WTC11 (cell line): Measurements from ENCODE around the gene TBC1D23. TPM values are rescaled to one million over a fixed set of nuclear protein-coding genes. Genes with fewer than 3 reads are reported as not detected.

Experiments used
- ATAC-seq: fragments of 200-7000 bp; cut with Tn5 transposase; 2 replicates; pipeline ENCODE4 v1.10.0; 2021; ENCODE audit warnings: mild to moderate bottlenecking, moderate library complexity
- CTCF ChIA-PET: fragments of 300-600 bp; sonication (Branson Sonifier 250); formaldehyde crosslinking; loops from one replicate; lab custom pipeline; 2021; ENCODE audit warnings: antibody characterized with exemption; lab: Charles Lee
- POLR2A ChIA-PET: fragments of 350-600 bp; sonication (Branson Sonifier 250); formaldehyde crosslinking; loops from one replicate; lab custom pipeline; 2021; ENCODE audit warnings: antibody characterized with exemption; lab: Charles Lee
- DNase-seq: peaks from one replicate; pipeline ENCODE4 v3.0.0; 2021; ENCODE audit warnings: low spot score
- H3K27ac Mint-ChIP-seq: 2 replicates; pipeline ENCODE4 v1.8.0; 2021; ENCODE audit warnings: mixed read lengths
- H3K27me3 Mint-ChIP-seq: 2 replicates; pipeline ENCODE4 v1.8.0; 2021; ENCODE audit warnings: low read depth, mild to moderate bottlenecking, moderate library complexity, mixed read lengths
- H3K36me3 Mint-ChIP-seq: 2 replicates; pipeline ENCODE4 v1.8.0; 2021; ENCODE audit warnings: mixed read lengths
- H3K4me1 Mint-ChIP-seq: 2 replicates; pipeline ENCODE4 v1.8.0; 2022; ENCODE audit warnings: mixed read lengths
- H3K4me3 Mint-ChIP-seq: 2 replicates; pipeline ENCODE4 v1.8.0; 2021; ENCODE audit warnings: mild to moderate bottlenecking, moderate library complexity, mixed read lengths
- H3K9me3 Mint-ChIP-seq: 2 replicates; pipeline ENCODE4 v1.8.0; 2021; ENCODE audit warnings: mixed read lengths
- AFF4 ChIP-seq: sonication (generic); formaldehyde crosslinking; IDR thresholded peaks from 2 replicates; pipeline ENCODE4 v1.8.1; 2023; ENCODE audit warnings: mild to moderate bottlenecking, missing genetic modification reagents, borderline replicate concordance
- ARID4B ChIP-seq: sonication (generic); formaldehyde crosslinking; IDR thresholded peaks from 2 replicates; pipeline ENCODE4 v1.8.0; 2023; ENCODE audit warnings: missing genetic modification reagents, mild to moderate bottlenecking, borderline replicate concordance
- ATF3 ChIP-seq: sonication (generic); formaldehyde crosslinking; conservative IDR thresholded peaks from 2 replicates; pipeline ENCODE4 v1.8.1; 2022; ENCODE audit warnings: mild to moderate bottlenecking, missing genetic modification reagents
- CREB1 ChIP-seq: sonication (generic); formaldehyde crosslinking; IDR thresholded peaks from 2 replicates; pipeline ENCODE4 v1.8.0; 2023; ENCODE audit warnings: mild to moderate bottlenecking, missing genetic modification reagents
- ELF4 ChIP-seq: sonication (generic); formaldehyde crosslinking; IDR thresholded peaks from 2 replicates; pipeline ENCODE4 v1.8.1; 2022; ENCODE audit warnings: low read depth, mild to moderate bottlenecking, moderate library complexity, missing genetic modification reagents
- ERG ChIP-seq: fragments of 250-450 bp; sonication (Bioruptor Pico); IDR thresholded peaks from 2 replicates; pipeline ENCODE4 v1.8.0; 2021; ENCODE audit warnings: mild to moderate bottlenecking
- FOXK1 ChIP-seq: sonication (generic); formaldehyde crosslinking; IDR thresholded peaks from 2 replicates; pipeline ENCODE4 v1.8.0; 2022; ENCODE audit warnings: mild to moderate bottlenecking, moderate library complexity, missing genetic modification reagents
- GABPB1 ChIP-seq: sonication (generic); formaldehyde crosslinking; IDR thresholded peaks from 2 replicates; pipeline ENCODE4 v1.8.1; 2023; ENCODE audit warnings: mild to moderate bottlenecking, missing genetic modification reagents
- GRHL2 ChIP-seq: fragments of 250-450 bp; sonication (Bioruptor Pico); IDR thresholded peaks from 2 replicates; pipeline ENCODE4 v1.8.0; 2022; ENCODE audit warnings: mild to moderate bottlenecking, moderate library complexity; ENCODE audit not compliant: insufficient replicate concordance, severe bottlenecking
- JAZF1 ChIP-seq: fragments of 250-450 bp; sonication (Bioruptor Pico); IDR thresholded peaks from 2 replicates; pipeline ENCODE4 v1.9.0; 2021; ENCODE audit warnings: moderate library complexity, mild to moderate bottlenecking, inconsistent platforms
- JUN ChIP-seq: sonication (generic); formaldehyde crosslinking; IDR thresholded peaks from 2 replicates; pipeline ENCODE4 v1.8.0; 2023; ENCODE audit warnings: mild to moderate bottlenecking, missing genetic modification reagents
- MLX ChIP-seq: sonication (generic); formaldehyde crosslinking; IDR thresholded peaks from 2 replicates; pipeline ENCODE4 v1.8.1; 2023; ENCODE audit warnings: mild to moderate bottlenecking, missing genetic modification reagents, moderate library complexity
- MXD4 ChIP-seq: fragments of 250-450 bp; sonication (Bioruptor Pico); IDR thresholded peaks from 2 replicates; pipeline ENCODE4 v1.8.0; 2021; ENCODE audit warnings: mild to moderate bottlenecking, moderate library complexity, borderline replicate concordance
- PRRX2 ChIP-seq: fragments of 250-450 bp; sonication (Bioruptor Pico); IDR thresholded peaks from 2 replicates; pipeline ENCODE4 v1.8.0; 2021; ENCODE audit warnings: mild to moderate bottlenecking
- SMAD4 ChIP-seq: sonication (generic); formaldehyde crosslinking; IDR thresholded peaks from 2 replicates; pipeline ENCODE4 v1.8.0; 2022; ENCODE audit warnings: mild to moderate bottlenecking, missing genetic modification reagents
- STAT6 ChIP-seq: sonication (generic); formaldehyde crosslinking; conservative IDR thresholded peaks from 2 replicates; pipeline ENCODE4 v1.8.1; 2023; ENCODE audit warnings: mild to moderate bottlenecking, low read depth, missing genetic modification reagents, moderate library complexity
- TEAD4 ChIP-seq: sonication (generic); formaldehyde crosslinking; IDR thresholded peaks from 2 replicates; pipeline ENCODE4 v1.8.0; 2022; ENCODE audit warnings: mild to moderate bottlenecking, missing genetic modification reagents
- TP53 ChIP-seq: sonication (generic); formaldehyde crosslinking; IDR thresholded peaks from 2 replicates; pipeline ENCODE4 v1.8.1; 2023; ENCODE audit warnings: mild to moderate bottlenecking, missing genetic modification reagents
- USF1 ChIP-seq: sonication (generic); formaldehyde crosslinking; IDR thresholded peaks from 2 replicates; pipeline ENCODE4 v1.8.0; 2022; ENCODE audit warnings: mild to moderate bottlenecking, missing genetic modification reagents
- USF2 ChIP-seq: sonication (generic); formaldehyde crosslinking; IDR thresholded peaks from 2 replicates; pipeline ENCODE4 v1.8.1; 2023; ENCODE audit warnings: mild to moderate bottlenecking, missing genetic modification reagents, moderate library complexity
- ZBTB21 ChIP-seq: sonication (generic); formaldehyde crosslinking; IDR thresholded peaks from 2 replicates; pipeline ENCODE4 v1.8.1; 2023; ENCODE audit warnings: mild to moderate bottlenecking, missing genetic modification reagents, borderline replicate concordance
- ZNF121 ChIP-seq: sonication (generic); formaldehyde crosslinking; IDR thresholded peaks from 2 replicates; pipeline ENCODE4 v1.8.0; 2023; ENCODE audit warnings: missing genetic modification reagents
- ZNF138 ChIP-seq: sonication (generic); formaldehyde crosslinking; conservative IDR thresholded peaks from 2 replicates; pipeline ENCODE4 v1.8.1; 2022; ENCODE audit warnings: mild to moderate bottlenecking, moderate library complexity, missing genetic modification reagents
- total RNA-seq: library from RNA; stranded (reverse); gene quantifications from 3 replicates; pipeline ENCODE4 v1.2.3, GENCODE V29; 2021

The TBC1D23 gene
- total RNA-seq, 1 experiment from 2014 or later: 73.6 TPM

- TF ChIP-seq ERG (CRISPR knock-in tag): no peak
- no peak for TF ChIP-seq FOXK1 (CRISPR knock-in tag)
- no peak for TF ChIP-seq JAZF1 (CRISPR knock-in tag)
- no peak for TF ChIP-seq TP53 (CRISPR knock-in tag)
- TF ChIP-seq PRRX2 (CRISPR knock-in tag): no peak
- TF ChIP-seq CREB1: no peak
- no peak for TF ChIP-seq GRHL2
- no peak for TF ChIP-seq USF2 (CRISPR knock-in tag)
- no peak for TF ChIP-seq AFF4 (CRISPR knock-in tag)
- no peak for TF ChIP-seq TEAD4 (CRISPR knock-in tag)
- no peak for TF ChIP-seq USF1
- no peak for TF ChIP-seq ARID4B (CRISPR knock-in tag)
Observed at GRCh38 chr3:100364421-100364820, 103.6 kb downstream of the TBC1D23 start (continued).

- H3K27ac Mint-ChIP-seq: no peak overlapping the region
- peaks cover 9% of the 10 kb centered on the region for H3K9me3 Mint-ChIP-seq
- H3K27me3 Mint-ChIP-seq: no peaks in the 10 kb centered on the region
- peaks cover 4% of the 10 kb centered on the region; the same call in 1 of the 2 replicates for H3K4me1 Mint-ChIP-seq
- H3K4me3 Mint-ChIP-seq: no peak overlapping the region
- ChIA-PET POLR2A (no interaction called here), CTCF (no interaction called here)
- DNase-seq: no peak
- ATAC-seq: no peak
- peaks cover 55% of the 10 kb centered on the region for H3K36me3 Mint-ChIP-seq
- TF ChIP-seq ZNF138 (CRISPR knock-in tag) (no peak), JAZF1 (CRISPR knock-in tag) (no peak), ZBTB21 (no peak), ELF4 (CRISPR knock-in tag) (no peak), SMAD4 (CRISPR knock-in tag) (no peak), MLX (CRISPR knock-in tag) (no peak), MXD4 (CRISPR knock-in tag) (no peak), ATF3 (CRISPR knock-in tag) (no peak), ZNF121 (CRISPR knock-in tag) (no peak), GABPB1 (CRISPR knock-in tag) (no peak), JUN (CRISPR knock-in tag) (no peak), CREB1 (no peak), STAT6 (no peak)
Observed at GRCh38 chr3:100366424-100366823, 105.6 kb downstream of the TBC1D23 start.
